ENCODE results near the gene SRP72.

The SRP72 gene

DNA sequence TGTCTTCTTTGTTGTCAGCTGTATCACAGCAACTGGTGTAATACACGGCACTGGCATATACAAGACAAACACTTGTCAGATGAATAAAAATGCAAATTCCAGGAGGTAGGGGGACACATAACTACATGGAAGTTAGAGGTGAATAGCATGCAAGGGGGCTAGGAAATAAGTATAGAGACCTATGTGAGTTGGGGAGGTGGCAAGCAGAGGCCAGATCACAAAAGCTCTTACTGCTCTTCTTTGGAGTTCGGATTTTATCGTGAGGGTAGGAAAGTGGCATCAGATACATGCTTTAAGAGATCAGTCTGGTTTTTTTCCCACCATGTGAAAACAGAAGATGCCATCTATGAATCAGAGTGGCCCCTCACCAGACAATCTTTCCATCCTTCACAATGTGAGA, 2.8 kb upstream of the SRP72 start:
- no peak overlapping the region for H3K4me3 ChIP-seq (ENCODE audit: low read depth, low read length)
- no peak for DNase-seq (ENCODE audit: low read depth)
- TF ChIP-seq, protein P1, sequence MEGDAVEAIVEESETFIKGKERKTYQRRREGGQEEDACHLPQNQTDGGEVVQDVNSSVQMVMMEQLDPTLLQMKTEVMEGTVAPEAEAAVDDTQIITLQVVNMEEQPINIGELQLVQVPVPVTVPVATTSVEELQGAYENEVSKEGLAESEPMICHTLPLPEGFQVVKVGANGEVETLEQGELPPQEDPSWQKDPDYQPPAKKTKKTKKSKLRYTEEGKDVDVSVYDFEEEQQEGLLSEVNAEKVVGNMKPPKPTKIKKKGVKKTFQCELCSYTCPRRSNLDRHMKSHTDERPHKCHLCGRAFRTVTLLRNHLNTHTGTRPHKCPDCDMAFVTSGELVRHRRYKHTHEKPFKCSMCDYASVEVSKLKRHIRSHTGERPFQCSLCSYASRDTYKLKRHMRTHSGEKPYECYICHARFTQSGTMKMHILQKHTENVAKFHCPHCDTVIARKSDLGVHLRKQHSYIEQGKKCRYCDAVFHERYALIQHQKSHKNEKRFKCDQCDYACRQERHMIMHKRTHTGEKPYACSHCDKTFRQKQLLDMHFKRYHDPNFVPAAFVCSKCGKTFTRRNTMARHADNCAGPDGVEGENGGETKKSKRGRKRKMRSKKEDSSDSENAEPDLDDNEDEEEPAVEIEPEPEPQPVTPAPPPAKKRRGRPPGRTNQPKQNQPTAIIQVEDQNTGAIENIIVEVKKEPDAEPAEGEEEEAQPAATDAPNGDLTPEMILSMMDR (IDR thresholded peaks at IDR 0.05; ENCODE audit: insufficient read depth, low read depth, low read length, missing control alignments): no peak

DNA sequence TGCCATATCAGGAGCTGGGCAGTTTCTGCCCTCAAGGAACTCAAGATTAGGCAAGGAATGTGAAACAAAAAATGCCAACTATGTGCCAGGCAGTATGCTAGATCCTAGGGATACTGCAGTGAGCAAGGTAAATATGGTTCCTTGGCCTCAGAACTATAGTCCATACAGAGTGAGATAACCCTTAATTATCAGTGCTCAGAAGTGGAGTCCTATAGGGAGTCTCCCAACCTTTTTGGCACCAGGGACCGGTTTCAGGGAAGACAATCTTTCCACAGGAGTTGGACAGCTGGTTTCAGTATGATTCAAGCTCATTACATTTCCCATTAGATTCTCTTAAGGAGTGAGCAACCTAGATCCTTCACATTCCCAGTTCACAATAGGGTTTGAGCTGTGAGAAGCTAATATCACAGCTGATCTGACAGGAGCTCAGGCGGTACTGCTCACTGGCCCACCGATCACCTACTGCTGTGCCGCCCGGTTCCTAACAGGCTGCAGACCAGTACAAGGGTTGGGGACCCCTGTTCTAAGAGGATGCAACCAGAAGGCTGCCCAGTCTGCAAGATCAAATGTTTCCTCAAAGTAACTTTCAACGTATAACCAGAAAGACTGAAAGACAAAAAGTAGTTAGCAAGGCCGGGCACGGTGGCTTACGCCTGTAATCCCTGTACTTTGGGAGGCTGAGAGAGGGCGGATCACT, 1.7 kb upstream of the SRP72 start:
- peak overlapping the region; percentile 73 for H3K4me3 ChIP-seq (ENCODE audit: low read depth, low read length)
- TF ChIP-seq, protein P1 (IDR thresholded peaks at IDR 0.05; ENCODE audit: insufficient read depth, low read depth, low read length, missing control alignments): no peak
- no peak for DNase-seq (ENCODE audit: low read depth)

GRCh38 chr4:56466296-56466761, 1.1 kb upstream of the SRP72 start:
- DNase-seq (ENCODE audit: low read depth): peak; percentile 34
- peak overlapping the region; percentile 73 for H3K4me3 ChIP-seq (ENCODE audit: low read depth, low read length)

- DNase-seq (ENCODE audit: low read depth): no peak
- TF ChIP-seq, protein P1 (IDR thresholded peaks at IDR 0.05; ENCODE audit: insufficient read depth, low read depth, low read length, missing control alignments): no peak
- peak overlapping the region; percentile 73 for H3K4me3 ChIP-seq (ENCODE audit: low read depth, low read length)
Observed at GRCh38 chr4:56466910-56467283, 520 bp upstream of the SRP72 start.

DNA sequence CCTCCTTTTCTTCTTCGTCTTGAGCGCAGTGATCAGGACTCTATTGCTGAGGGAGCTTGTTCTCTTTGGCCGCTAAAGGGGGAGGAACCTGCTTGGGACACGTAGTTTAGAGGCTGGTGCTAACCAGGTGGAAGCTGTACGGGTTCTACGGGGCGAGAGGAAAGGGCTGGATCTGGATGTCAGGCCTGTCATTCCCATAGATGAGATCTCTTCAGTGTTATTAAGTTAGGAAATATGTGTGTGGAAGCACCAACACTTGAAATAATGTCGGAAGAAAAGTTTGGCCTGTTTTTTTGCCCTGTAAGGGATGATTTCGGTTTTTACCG, 643 bp downstream of the SRP72 start:
- TF ChIP-seq, protein P1 (IDR thresholded peaks at IDR 0.05; ENCODE audit: insufficient read depth, low read depth, low read length, missing control alignments): no peak
- peak; percentile 64 for DNase-seq (ENCODE audit: low read depth)

GRCh38 chr4:56469489-56470210, 2.2 kb downstream of the SRP72 start:
- peak; percentile 31 for DNase-seq (ENCODE audit: low read depth)
- H3K4me3 ChIP-seq (ENCODE audit: low read depth, low read length): peak overlapping the region; percentile 73
- TF ChIP-seq, protein P1 (IDR thresholded peaks at IDR 0.05; ENCODE audit: insufficient read depth, low read depth, low read length, missing control alignments): no peak

More for the DNA sequence above, 643 bp downstream of the SRP72 start:
- peak overlapping the region; percentile 73 for H3K4me3 ChIP-seq (ENCODE audit: low read depth, low read length)

GRCh38 chr4:56475917-56476316, 8.5 kb downstream of the SRP72 start:
- peak; percentile 32 for DNase-seq (ENCODE audit: low read depth)
- TF ChIP-seq, protein P1 (IDR thresholded peaks at IDR 0.05; ENCODE audit: insufficient read depth, low read depth, low read length, missing control alignments): no peak
- H3K4me3 ChIP-seq (ENCODE audit: low read depth, low read length): no peak overlapping the region
